ENCODE results near the gene SNED1.

The SNED1 gene

DNA sequence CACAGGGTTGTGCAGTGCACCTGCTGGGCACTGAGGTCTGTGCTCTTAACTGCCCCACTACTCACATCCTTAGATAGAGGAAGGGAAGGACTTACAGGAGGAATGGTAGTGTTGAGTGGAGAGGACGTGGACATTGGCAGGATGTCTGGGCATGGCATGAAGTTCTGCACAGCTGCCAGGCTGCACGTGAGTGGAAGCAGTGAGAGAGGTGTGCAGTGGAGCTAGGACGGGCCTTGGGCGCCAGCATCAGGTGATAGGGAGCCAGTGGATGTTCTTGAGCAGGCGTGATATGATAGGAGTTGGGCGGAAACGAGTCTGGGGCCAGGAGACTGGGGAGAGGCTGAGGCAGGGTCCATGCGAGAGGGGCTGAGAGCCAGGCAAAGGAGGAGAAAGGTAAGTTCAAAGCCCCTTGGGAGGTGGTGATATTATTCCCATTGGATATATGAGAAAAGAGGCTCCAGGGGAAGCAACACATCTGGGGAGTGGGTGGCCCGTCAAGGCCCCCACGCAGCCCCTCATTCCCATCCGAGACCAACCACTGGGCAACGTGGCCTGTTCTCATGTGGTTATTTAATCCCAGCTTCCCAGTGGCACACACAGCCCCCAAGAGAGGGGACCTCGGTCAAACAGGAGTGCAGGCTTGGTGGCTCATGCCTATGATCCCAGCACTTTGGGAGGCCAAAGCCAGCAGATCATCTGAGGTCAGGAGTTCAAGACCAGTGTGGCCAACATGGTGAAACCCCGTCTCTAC is 45.7 kb upstream of the SNED1 start:
- no peaks in the 10 kb centered on the region for H3K9me3 ChIP-seq (ENCODE audit: control insufficient read depth, insufficient read depth, low read depth, low read length)
- no peak overlapping the region for H3K27ac ChIP-seq (ENCODE audit: extremely low read depth, low read depth, low read length)
- ChIA-PET CTCF (no interaction called here), POLR2A (no interaction called here)
- H3K36me3 ChIP-seq (ENCODE audit: control insufficient read depth in 2 of 2, insufficient read depth in 1 of 2, low read length in 2 of 2): no peaks in the 10 kb centered on the region
- no peak for TF ChIP-seq ZNF157 (tag by site-specific recombination; IDR thresholded peaks at IDR 0.05)
- TF ChIP-seq ZNF398 (tag by site-specific recombination; IDR thresholded peaks at IDR 0.05): no peak
- TF ChIP-seq ZNF138 (tag by site-specific recombination; IDR thresholded peaks at IDR 0.05; ENCODE audit: borderline replicate concordance): no peak
- no peak for TF ChIP-seq ZNF510 (tag by site-specific recombination; IDR thresholded peaks at IDR 0.05; ENCODE audit: insufficient replicate concordance)
- no peak for TF ChIP-seq ZNF544 (tag by site-specific recombination; IDR thresholded peaks at IDR 0.05)
- no peak for TF ChIP-seq ZBTB26 (tag by site-specific recombination; optimal IDR thresholded peaks at IDR 0.05)
- TF ChIP-seq ZNF610 (tag by site-specific recombination; IDR thresholded peaks at IDR 0.05; ENCODE audit: borderline replicate concordance): no peak
- TF ChIP-seq ZNF2 (tag by site-specific recombination; IDR thresholded peaks at IDR 0.05): no peak
- no peak for TF ChIP-seq HIC1 (tag by site-specific recombination; IDR thresholded peaks at IDR 0.05)
- no peak for TF ChIP-seq ZNF248 (tag by site-specific recombination; IDR thresholded peaks at IDR 0.05)
- TF ChIP-seq ZNF148 (tag by site-specific recombination; IDR thresholded peaks at IDR 0.05; ENCODE audit: borderline replicate concordance): no peak
- TF ChIP-seq ZEB2 (tag by site-specific recombination; IDR thresholded peaks at IDR 0.05): no peak
- H3K4me3 ChIP-seq (ENCODE audit: low read depth, low read length): no peak overlapping the region
- no peaks in the 10 kb centered on the region for H3K4me1 ChIP-seq (ENCODE audit: control insufficient read depth, insufficient read depth, low read length)

DNA sequence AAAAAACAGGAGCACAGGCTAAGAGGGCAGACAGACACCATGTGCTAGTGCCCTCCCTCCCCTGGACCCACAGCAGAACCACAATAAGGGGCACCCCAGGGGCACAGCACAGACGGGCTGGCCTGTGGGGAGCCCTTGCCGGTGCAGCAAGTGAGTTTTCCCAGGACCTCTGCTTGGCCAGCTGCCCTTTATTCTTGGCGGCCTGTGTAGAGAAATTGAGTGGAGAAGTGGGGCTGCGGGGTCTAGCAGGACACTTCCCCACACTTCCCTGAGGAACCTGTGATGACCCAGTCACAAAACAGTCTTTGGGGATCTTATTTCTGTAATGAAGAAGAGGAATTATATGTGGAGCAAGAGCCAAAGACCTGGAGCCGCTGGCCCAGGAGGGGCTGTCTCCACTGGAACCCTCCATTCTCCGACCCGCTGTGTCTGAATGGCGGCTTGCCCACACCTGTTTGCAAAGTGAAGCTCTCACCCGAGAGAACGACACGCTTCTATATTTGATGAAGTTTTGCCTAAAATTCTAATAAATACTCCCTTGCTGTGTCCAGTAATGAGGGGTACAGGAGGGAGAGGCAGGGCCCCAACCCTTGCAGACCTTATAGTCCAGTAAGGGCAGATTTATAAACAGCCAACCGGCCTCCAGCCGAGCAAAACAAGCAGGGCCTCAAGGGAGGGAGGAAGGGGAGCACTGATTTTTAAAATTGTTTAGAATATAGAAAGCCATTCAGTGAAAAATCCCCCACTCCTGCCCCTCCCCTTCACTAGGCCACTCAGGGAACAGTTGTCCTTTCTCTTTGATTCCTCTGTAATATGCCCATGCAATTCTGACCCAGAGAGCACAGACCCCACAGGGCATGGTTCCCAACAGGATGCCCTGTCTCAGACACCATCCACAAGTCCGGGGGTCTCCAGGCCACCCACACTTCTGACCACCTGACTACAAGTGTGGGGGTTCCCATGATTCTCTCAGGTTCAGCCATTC is 44.7 kb upstream of the SNED1 start:
- Histone ChIP-seq H3K36me3 (ENCODE audit: control insufficient read depth in 2 of 2, insufficient read depth in 1 of 2, low read length in 2 of 2) (no peaks in the 10 kb centered on the region), H3K27ac (ENCODE audit: extremely low read depth, low read depth, low read length) (no peak overlapping the region), H3K4me3 (ENCODE audit: low read depth, low read length) (no peak overlapping the region), H3K4me1 (ENCODE audit: control insufficient read depth, insufficient read depth, low read length) (no peaks in the 10 kb centered on the region), H3K9me3 (ENCODE audit: control insufficient read depth, insufficient read depth, low read depth, low read length) (no peaks in the 10 kb centered on the region)
- CTCF ChIA-PET: interaction anchor here (1.0 kb wide), 1 partner anchor 40 kb away, joined by 4 read pairs; no protein-coding TSS in a partner anchor
- POLR2A ChIA-PET: no interaction called here
- TF ChIP-seq ZNF843 (tag by site-specific recombination; IDR thresholded peaks at IDR 0.05) (no peak), ZNF148 (tag by site-specific recombination; IDR thresholded peaks at IDR 0.05; ENCODE audit: borderline replicate concordance) (no peak), ZNF341 (tag by site-specific recombination; IDR thresholded peaks at IDR 0.05; ENCODE audit: low read depth) (no peak), ZNF404 (tag by site-specific recombination; IDR thresholded peaks at IDR 0.05) (no peak), ZNF580 (tag by site-specific recombination; IDR thresholded peaks at IDR 0.05) (no peak), CTCF (tag by site-specific recombination; IDR thresholded peaks at IDR 0.05) (no peak), ZNF155 (tag by site-specific recombination; IDR thresholded peaks at IDR 0.05) (no peak), ZNF560 (tag by site-specific recombination; IDR thresholded peaks at IDR 0.05; ENCODE audit: borderline replicate concordance) (no peak)
